Stimulated activated CD8-positive, alpha-beta memory T cell treated with anti-CD3 and anti-CD28 coated beads, Interleukin-12 subunit alpha, Interleukin-12 subunit beta, amount 100 ng/mL, for 24 hours (primary cell): Measurements from ENCODE around the gene GFRA4.

ENCODE experiments used
- DNase-seq: peaks from one replicate; pipeline ENCODE4 v3.0.0-alpha.2; 2020; ENCODE audit errors: extremely low read depth

GFRA4 gene

DNA sequence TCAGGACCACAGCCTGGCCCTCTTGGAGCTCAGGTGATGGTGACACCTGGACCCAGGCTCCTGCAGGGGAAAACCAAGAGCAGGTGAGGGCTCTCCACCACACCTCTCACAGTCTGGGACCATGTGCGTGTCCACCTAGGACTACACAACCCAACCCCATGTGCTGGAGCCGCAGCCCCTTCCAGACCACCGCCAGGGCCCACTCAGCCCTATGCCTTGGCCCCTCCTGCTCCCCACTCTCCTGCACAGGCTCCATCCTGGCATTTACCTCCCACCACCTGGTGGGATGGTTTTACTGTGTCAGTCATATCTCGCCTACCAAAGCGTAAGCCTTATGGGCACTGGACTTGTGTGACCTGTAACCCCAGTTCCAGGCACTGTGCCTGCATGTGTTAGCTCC, 31.7 kb upstream of the GFRA4 start:
- no peak for DNase-seq

DNA sequence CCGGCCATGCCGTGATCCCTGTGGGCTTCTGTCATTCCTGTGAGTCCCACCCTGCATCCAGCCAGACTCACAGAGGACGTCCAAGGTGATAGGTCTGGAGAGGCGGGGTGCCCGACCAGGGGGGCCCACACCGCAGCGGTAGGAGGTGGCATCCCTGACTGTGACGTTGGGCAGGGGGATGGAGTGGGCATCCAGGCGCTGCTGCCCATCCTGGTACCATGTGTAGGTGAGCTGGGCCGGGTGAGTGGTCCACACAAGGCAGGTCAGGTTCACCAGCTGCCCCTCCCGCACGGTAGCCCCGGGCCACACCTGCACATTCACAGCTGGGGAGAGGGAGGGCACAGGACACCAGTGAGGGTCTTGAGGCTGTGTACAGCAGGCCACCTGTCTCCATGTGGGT, 30.2 kb upstream of the GFRA4 start:
- DNase-seq = no peak

DNA sequence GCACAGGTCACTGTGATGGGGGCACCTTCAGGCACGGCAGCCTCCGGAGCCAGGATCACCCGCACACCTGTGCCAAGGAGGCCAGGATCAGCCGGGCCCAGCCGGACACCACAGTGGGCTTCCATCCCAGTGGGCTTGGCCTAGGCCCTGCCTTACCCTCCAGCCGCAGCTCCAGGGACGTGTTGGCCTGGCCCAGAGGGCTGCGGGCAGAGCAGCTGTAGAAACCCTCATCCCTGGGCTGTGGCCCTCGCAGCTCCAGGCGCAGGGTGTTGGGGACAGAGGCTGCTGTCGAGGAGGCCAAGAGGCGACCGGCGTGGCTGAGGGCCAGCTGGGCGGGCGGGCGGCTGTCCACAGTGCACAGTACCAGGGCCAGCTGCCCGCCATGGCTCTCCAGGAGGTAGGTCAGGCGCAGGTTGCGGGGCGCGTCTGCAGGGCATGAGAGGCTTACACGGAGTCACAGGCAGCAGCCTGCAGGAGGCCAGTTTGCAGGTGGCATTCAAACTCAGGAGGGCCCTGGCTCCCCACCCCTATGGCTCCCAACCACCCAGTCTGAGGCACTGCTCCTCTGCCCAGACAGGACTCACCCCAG, 29.6 kb upstream of the GFRA4 start:
- DNase-seq = no peak

DNA sequence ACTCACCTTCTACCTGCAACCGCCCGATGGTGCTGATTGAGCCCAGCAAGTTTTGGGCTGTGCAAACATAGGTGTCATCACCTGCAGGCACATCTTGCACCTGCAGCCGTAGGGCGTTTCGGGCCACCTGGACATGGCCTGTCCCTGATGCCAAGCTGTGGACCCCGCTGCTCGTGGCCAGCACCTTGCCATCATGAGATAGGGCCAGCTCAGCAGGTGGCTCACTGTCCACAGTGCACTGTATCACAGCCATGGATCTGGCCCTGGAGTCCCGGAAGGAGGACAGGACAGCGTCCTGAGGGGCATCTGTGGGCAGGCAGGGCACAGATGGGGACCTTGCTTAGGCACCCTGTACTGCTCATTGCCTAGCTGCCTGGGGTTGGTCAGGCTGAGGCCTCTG, 28.7 kb upstream of the GFRA4 start:
- DNase-seq = no peak

DNA sequence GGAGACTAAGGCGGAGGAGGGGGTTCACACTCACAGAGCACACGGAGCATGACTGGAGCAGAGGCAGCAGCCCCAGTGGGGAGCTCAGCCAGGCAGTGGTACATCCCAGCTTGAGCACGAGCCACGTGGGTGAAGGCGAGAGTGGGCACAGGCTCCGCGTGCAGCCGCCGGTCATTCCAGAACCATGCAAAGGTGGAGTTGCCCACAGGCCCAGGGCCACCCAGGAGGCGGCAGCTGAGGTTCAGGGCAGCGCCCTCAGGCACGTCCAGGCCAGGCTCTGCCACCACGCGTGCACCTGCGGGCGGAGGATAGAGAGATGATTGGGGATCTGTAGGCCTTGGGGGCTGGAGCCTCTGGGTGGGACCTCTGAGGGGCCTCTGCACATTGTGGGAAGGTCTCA, 28.1 kb upstream of the GFRA4 start:
- DNase-seq = no peak

DNA sequence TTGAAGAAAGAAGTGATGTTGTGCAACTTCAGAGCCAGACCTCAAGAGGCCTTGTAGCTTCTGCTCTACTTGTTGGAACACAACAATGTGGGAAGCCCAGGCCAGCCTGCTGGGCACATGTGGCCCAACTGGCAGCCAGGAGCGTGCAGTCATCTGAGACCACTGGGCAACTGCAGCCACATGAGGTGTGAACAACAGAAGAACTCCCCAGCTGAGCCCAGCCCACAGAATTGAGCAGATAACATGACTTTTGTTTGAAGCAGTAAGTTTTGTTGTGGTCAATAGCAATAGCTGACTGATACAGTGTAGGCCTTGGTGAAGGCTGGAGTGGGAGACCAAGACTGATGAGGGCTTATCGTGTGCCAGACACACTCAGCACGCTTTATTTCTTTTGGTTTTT, 27.2 kb upstream of the GFRA4 start:
- DNase-seq = no peak

DNA sequence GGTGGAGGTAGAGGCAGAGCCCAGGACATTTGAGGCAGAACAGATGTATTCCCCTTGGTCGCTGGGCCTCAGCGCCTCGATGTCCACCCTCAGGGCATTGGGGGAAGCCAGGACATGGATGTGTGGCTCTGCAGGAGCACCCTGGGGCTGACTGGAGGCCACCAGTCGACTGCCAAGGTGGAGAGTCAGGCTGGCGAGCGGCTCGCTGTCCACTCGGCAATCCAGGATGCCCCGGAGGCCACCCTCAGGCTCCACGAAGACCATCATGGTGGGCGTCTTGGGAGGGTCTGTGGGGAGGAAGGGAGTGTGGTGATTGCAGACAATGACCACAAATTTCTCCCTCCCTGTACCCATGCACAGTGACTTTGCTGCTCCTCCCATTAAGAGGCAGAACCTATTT, 26.8 kb upstream of the GFRA4 start:
- no peak for DNase-seq

DNA sequence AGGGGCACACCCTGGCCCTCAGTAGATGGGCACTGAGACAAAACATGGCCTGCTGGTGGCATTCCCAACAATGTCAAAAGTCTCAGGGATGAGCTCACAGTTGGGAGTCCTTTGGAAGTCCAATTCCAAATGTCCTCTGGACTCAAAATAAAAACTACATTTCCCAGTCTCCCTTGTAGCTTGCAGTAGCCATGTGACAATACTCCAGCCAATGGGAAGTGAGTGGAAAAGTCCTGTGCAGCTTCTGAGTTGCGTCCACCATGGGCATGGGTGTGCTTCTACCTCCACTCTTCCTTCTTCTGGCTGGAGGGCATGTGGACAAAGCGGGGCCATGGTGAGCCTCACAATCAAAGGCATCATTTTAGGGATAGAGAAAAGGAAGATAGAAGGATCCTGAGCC, 24.5 kb upstream of the GFRA4 start:
- DNase-seq = no peak

DNA sequence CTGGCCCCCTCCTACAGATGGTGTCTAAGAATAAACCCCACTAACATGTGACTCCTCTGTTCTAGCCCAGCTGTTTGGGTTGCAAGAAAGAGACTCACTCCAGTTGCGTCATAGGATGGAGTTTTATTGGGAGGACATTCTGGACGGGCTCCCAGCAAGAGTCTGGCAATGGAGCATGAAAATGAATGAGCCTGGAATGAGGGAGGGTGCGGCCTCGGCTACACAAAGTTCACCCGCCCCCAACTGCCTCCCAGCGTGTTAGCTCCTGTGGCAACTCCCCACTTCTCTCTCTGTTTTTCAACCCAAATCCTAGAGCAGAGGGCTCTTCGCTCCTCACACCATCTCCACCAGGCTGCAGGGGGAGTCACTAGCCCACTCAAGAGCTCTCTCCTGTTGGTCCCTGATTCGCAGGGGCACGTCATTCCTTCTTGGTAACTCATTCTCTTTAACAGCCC, 23.7 kb upstream of the GFRA4 start:
- DNase-seq = no peak

DNA sequence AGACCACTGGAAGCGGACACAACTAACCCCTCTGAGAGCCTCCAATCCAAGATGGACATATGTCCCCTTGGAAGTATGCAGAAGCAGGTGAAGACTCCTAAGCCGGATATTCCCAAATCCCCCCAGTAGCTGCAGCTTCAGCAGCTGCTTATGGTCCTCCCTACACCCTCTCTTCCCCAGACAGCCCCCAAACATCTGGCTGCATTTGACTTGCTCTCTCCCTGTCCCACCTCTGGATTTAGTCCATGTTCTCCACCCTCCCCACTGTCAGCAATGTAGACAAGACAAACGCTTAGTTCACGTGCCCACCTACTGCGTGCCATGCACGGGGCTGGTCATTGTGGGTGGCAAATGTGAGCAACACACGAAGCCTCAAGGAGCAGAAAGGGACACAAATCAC, 23.2 kb upstream of the GFRA4 start:
- DNase-seq = no peak

DNA sequence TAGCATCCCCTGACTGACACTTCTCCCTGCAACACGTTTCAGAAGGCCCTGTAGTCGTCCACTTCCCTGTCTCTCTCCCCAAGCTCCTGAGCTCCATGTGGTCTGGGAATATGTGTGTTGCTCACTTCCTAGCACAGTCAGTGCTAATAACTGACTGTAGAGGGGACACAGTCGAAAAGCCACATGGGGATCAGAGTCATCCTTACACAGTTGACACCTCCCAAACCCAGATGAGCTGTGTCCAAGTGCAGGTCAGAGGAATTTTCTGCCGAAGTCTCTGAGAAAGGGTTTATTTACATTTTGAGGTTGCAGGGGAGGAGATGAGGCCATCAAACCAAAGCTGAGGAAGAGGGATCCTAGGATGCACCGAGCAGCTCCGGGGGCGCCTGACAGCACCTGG, 22.1 kb upstream of the GFRA4 start:
- DNase-seq = no peak

DNA sequence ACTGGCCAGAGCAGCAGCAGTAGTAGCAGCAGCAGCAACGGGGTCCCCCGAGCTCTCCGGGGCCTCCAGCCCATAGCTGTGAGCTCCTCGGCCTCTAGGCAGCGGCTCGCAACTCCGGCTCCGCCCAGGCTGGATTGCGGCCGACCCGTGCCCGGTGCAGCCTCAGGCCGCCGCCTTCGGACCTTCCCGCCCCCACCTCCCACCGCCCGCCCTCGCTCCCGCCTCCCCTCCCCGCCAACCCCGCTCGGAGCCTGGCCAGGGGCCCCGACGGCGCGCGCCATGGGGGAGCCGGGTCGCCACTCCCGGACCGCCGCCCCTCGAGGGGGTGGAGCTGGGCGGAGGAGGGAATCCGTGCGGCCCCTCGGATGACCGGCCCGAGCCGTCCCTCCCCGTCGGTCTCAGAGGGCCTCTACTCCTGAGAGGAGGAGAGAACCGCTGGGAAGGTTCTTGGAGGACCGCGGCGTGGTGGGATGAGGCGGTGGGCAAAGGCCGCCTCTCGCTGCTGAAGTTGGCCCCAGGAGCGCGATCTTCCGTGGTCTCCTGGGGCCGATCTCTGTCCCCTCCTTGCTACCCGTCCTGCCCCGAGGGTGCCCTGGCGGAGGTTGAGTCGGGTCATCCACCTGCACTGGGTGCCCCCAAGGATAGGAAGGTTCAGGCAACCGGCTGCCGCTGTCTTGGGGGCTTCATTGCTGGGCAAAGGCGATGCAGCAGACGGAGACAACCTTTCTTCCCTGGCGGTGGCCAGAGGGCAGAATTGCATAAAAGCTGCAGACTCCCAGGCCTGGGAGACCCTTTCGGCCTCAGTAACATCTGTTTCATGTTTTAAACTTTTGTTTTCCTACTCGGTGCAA, 19.0 kb upstream of the GFRA4 start, which contains the start of gene ADAM33:
Gene ADAM33 (minus strand): TSS at position 80 of the 851 bp plus-strand sequence. CDS start 6 bp downstream, at position 74.
- no peak for DNase-seq

DNA sequence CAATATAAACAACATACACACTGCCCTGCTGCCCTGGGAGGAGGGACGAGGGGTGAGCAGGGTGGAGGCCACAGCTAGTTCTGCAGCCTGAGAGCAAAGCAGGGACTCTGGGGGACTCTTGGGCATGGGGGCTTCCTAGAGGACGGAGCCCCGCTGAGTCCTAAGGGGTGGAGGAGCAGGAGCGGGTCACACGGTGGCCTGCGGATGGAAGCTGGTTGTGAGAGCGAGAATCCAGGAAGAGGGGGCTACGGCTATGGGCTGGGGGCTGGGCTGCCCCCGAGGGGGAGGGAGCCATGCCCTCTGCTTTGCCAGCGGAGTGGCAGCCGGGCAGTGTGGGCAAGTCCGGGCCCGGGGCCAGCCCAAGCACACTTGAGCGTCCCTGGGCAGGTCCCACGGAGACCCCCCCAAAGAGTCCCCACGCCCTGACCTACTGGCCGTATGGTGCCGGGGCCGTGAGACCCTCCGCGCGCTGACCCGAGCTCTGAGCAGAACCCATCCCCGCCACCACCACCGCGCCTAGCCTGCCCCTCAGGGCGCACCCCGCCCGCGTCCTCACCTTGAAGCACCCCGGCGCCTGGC, 18.2 kb upstream of the GFRA4 start:
- DNase-seq = no peak

DNA sequence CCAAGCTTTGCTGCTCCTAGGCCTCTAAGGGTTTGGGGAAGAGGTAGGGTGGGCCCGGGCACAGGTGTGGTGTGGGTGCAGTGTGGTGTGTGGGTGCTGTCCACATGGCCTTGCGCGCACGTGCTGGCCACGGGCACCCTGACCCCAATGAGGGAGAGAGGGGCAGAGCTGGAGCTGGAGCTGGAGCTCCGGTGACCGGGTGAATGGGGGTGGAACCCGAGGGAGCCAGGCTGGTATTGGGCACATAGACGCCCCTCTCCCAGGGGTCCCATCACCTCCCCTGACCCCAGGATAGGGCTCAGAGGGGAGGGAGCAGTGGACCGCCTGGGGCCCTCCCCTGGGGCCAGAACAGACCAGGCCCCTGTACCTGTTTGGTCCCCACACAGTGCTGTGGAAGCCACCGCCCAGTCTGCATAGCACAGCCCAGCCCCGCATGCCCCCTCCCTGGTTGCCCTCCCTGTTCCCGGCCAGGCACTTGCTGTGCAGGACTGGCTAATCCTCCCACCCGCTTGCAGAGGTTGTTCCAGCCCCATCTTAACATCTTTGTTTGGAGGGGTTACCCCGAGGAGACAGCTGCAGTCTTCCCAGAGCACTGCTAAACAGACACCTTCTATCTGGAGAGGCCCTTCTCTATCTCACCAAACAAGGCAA, 17.6 kb upstream of the GFRA4 start:
- DNase-seq = no peak

DNA sequence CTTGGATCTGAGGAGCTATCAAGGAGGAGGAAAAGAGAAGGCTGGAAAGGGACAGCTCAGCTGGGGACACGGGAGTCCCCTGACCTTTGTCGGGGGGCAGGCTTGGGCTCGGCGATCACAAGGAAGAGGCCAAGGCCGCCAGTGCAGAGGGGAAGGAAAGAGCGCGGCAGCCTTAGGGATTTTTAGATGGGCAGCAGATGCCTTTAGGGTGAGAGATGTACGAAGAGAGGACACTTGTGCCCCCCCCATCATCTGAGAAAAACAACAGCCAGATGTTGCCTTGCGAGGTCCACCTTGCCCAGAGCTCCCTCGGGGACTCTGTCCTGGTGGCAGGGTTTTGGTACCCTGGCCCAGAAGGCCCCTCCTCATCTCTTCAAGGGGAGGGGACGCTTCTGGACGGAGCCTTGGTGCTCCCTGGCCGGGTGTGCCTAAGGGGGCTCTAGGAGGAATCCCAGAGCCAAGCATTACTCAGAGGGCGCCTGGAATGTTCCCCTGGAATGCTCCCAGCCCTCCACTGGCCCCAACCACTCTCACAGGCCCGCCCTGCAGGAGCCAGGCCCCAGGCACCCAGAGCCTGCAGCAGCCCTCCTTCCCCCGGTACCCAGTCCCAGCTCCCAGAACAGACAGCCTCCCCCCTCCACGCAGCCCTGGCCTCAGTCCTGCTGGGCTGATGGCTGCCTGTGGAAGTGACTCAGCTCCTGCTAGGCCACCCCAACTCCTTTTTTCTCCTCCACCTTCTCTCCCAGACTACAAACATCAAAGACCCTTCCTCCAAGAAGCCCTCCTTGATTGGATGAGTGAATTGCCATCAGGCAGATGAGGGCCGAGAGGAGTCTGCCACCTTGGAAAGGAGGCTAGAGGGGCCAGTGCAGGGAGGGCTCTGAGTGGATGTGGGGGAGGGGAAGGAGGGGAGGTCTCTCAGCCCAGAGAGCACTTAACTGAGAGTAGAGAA, 16.8 kb upstream of the GFRA4 start:
- DNase-seq = no peak

DNA sequence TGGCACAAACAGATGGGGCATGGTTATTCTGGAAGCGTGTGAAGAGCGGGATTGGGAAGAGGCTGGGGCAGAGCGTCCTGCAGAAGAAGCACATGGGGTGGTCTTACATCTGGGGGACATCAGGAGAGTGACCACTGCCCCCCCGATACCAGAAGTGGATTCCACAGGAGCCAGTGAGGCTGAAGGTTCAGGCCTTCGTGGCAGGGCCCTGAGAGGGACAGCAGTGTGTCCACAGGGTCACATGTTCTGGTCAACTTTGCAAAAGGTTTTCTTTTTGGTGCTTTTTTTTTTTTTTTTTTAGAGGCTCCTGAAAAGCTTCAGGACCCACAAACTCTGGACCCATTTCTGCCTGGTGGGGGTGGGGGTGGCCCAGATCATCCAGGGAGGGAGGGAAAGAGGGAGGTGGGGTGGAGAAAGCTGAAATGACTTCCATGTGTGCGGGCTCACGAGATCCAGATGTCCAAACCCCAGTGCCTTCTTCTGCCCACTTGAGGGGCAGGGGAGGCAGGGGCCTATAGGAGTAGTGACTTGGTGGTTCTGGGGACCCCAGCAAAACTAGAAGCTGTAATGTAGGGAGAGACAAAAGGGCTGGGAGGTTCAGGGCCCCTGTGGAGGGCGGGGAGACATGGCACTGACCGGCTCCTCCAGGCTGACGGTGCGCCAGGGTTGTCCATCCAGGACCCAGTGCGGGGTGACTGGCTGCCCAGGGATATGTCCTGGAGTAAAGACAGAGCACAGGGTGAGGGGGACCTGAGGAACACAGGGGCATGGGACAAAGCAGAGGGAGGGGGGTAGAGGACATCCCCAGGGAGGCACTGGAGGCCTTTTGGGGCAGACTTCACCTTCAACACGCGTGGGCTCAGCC, 15.9 kb upstream of the GFRA4 start:
- no peak for DNase-seq

DNA sequence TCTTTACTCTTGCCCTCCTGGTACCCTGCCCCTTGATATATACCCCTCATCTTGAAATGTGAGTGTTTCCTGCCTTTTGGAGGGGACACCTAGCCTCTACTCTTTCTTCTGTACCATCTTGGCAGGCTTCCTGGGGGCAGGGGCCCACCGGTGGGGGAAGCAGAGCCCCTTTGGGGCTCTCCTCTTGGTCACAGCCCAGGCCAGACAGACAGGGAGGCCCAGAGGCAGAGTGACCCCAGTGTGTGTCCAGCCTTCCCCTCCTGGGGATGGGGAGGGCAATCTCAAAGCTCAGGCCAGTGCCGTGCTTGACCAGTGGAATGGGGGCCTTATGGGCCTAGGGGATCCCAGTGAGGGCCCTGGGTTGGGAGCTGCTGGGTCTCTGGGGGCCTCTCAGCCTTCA, 15.0 kb upstream of the GFRA4 start:
- no peak for DNase-seq

DNA sequence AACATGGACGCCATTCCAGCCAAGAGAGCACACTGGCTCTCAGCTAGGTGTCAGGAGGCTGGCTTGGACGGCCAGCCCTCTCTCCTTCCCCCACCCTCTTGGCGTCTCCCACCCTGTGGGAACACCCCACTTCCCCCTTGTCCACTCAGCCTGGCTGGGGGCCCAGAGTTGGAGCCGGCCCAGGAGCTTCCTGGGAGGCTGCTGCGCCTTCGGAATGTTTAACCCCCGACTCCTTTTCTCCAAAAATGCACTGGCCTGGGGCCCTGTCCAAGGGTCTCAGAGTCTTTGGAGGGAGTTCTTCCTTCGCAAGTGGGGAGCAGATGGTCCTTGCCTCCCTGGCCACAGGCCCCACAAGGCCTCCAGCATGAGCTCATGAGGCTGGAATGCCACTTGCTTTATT, 14.5 kb upstream of the GFRA4 start:
- no peak for DNase-seq

DNA sequence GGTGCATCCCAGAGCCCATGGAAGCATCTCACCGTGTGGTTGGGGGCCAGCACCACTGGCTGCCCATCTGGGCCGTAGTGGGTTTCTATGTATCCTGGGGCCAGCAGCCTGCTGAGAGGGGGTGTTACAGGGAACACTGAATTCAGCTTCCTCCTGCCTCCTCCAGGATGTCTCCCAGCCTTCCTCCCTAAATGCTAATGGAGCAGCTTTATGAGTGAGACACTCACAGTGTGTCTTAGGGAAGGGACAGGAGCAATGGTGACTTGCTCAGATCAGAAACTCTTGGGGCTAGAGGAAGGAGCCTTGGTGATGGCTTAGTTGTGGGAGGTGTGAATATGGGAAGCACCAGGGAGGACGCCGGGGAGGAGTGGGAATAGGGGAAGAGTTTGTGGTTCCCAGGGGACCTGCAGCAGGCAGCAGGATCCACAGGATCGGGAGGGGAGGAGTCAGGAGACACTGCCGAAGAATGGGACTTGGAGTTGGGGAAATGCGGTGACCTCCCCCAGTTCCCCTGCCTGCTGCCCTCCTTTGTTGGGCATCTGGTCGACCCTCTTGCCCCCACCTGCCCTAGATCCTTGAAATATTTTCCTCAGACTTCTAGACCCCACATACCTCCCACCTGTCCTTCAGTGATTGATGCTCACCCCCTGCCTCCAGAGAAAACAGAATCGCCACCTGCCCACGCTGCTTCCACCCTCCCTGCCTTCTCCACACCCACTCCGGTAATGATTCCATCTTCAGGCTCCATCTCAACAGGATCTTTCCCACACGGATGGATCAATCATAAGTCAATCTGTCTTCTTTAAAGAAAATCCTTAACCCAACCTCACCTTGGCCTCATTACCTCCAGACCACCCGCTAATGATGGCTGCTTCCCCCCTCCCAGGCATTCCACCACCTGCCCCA, 12.0 kb upstream of the GFRA4 start:
- no peak for DNase-seq
